Neuronal stem cell (in vitro differentiated cells): ENCODE results near the gene KRTAP4-4.
A peak's percentile ranks its signal among the peaks of the same experiment; 100 is the strongest.

Experiments used
- DNase-seq: peaks from one replicate; pipeline ENCODE4 v3.0.0-alpha.2; 2013; ENCODE audit warnings: low spot score
- H2AFZ ChIP-seq: one replicate; pipeline ENCODE4 v1.6.1; 2013; ENCODE audit warnings: mild to moderate bottlenecking, low read length, inconsistent platforms
- H2AK5ac ChIP-seq: 2 replicates; pipeline ENCODE4 v1.6.1; 2013; ENCODE audit warnings: low read depth, mild to moderate bottlenecking, inconsistent platforms, low read length, moderate library complexity, mixed read lengths
- H2BK120ac ChIP-seq: 2 replicates; pipeline ENCODE4 v1.6.1; 2013; ENCODE audit warnings: low read depth, mild to moderate bottlenecking, inconsistent platforms, low read length, moderate library complexity, mixed read lengths
- H2BK12ac ChIP-seq: one replicate; pipeline ENCODE4 v1.6.1; 2013; ENCODE audit warnings: low read length, inconsistent platforms
- H2BK15ac ChIP-seq: 2 replicates; pipeline ENCODE4 v1.6.1; 2013; ENCODE audit warnings: mild to moderate bottlenecking, low read length, inconsistent platforms, mixed read lengths
- H2BK5ac ChIP-seq: one replicate; pipeline ENCODE4 v1.6.1; 2013; ENCODE audit warnings: inconsistent platforms, mild to moderate bottlenecking, low read length, moderate library complexity
- H3K14ac ChIP-seq: one replicate; pipeline ENCODE4 v1.6.1; 2013; ENCODE audit warnings: low read length, inconsistent platforms
- H3K18ac ChIP-seq: 2 replicates; pipeline ENCODE4 v1.6.1; 2013; ENCODE audit warnings: low read length, inconsistent platforms
- H3K23ac ChIP-seq: 2 replicates; pipeline ENCODE4 v1.6.1; 2013; ENCODE audit warnings: low read depth, mild to moderate bottlenecking, mixed read lengths, low read length, inconsistent platforms; ENCODE audit not compliant: poor library complexity
- H3K27ac ChIP-seq: replicated peaks from 3 replicates; pipeline ENCODE4 v1.5.1; 2013; ENCODE audit warnings: low read length, inconsistent platforms
- H3K27me3 ChIP-seq, 3 experiments: 2 replicates each; pipeline ENCODE4 v1.6.1; 2013; ENCODE audit warnings: low read length in 3 of 3, mild to moderate bottlenecking in 2 of 3, inconsistent platforms in 1 of 3, low read depth in 1 of 3, mixed read lengths in 1 of 3, moderate library complexity in 1 of 3; ENCODE audit not compliant: control insufficient read depth in 3 of 3, insufficient read depth in 3 of 3
- H3K36me3 ChIP-seq, 2 donors: replicated peaks in 1 of 2; 2 replicates each; pipeline ENCODE4 v1.6.1; 2013; ENCODE audit warnings: low read length in 2 of 2; ENCODE audit not compliant: control insufficient read depth in 2 of 2, insufficient read depth in 2 of 2
- H3K4ac ChIP-seq: 2 replicates; pipeline ENCODE4 v1.6.1; 2013; ENCODE audit warnings: inconsistent platforms, mild to moderate bottlenecking, low read length, moderate library complexity
- H3K4me1 ChIP-seq, 2 donors: 1 replicate in 1 of 2; 2 replicates in 1 of 2; pipeline ENCODE4 v1.6.1; 2013; ENCODE audit warnings: low read length in 2 of 2, low read depth in 1 of 2; ENCODE audit not compliant: control insufficient read depth in 2 of 2, insufficient read depth in 1 of 2
- H3K4me2 ChIP-seq: one replicate; pipeline ENCODE4 v1.6.1; 2013; ENCODE audit warnings: mild to moderate bottlenecking, low read length, inconsistent platforms; ENCODE audit not compliant: insufficient read depth, poor library complexity, severe bottlenecking
- H3K4me3 ChIP-seq, 2 donors: 2 replicates each; pipeline ENCODE4 v1.5.1; 2013; ENCODE audit warnings: low read length in 2 of 2, mild to moderate bottlenecking in 2 of 2, inconsistent platforms in 1 of 2, moderate library complexity in 1 of 2
- H3K79me1 ChIP-seq: one replicate; pipeline ENCODE4 v1.6.1; 2013; ENCODE audit warnings: low read depth, mild to moderate bottlenecking, inconsistent platforms, low read length, moderate library complexity
- H3K9ac ChIP-seq: one replicate; pipeline ENCODE4 v1.6.1; 2013; ENCODE audit warnings: mild to moderate bottlenecking, low read depth, low read length, inconsistent platforms; ENCODE audit not compliant: poor library complexity
- H3K9me3 ChIP-seq, 2 donors: replicated peaks in 1 of 2; 2 replicates each; pipeline versions ENCODE3 to v1.6.1; 2013; ENCODE audit warnings: low read length in 2 of 2, mild to moderate bottlenecking in 2 of 2, inconsistent platforms in 1 of 2, low read depth in 1 of 2, mixed read lengths in 1 of 2, moderate library complexity in 1 of 2; ENCODE audit not compliant: control insufficient read depth in 2 of 2, insufficient read depth in 1 of 2
- H4K8ac ChIP-seq: one replicate; pipeline ENCODE4 v1.6.1; 2013; ENCODE audit warnings: low read depth, mild to moderate bottlenecking, inconsistent platforms, low read length, moderate library complexity
- H4K91ac ChIP-seq: one replicate; pipeline ENCODE4 v1.6.1; 2013; ENCODE audit warnings: low read length, low read depth, mild to moderate bottlenecking, inconsistent platforms; ENCODE audit not compliant: poor library complexity
- WGBS, 2 donors: extraction: QIAGEN DNeasy Blood & Tissue Kit; methylation state at CpG; one replicate each; pipeline ENCODE4 v1.1.7; 2013; ENCODE audit warnings: missing lambda C conversion rate in 2 of 2, mixed read lengths in 1 of 2; ENCODE audit not compliant: insufficient read length in 2 of 2, insufficient replicate concordance in 1 of 2; ENCODE audit errors: extremely low coverage in 2 of 2; 5-methylcytosine and 5-hydroxymethylcytosine counted together

The KRTAP4-4 gene

DNA sequence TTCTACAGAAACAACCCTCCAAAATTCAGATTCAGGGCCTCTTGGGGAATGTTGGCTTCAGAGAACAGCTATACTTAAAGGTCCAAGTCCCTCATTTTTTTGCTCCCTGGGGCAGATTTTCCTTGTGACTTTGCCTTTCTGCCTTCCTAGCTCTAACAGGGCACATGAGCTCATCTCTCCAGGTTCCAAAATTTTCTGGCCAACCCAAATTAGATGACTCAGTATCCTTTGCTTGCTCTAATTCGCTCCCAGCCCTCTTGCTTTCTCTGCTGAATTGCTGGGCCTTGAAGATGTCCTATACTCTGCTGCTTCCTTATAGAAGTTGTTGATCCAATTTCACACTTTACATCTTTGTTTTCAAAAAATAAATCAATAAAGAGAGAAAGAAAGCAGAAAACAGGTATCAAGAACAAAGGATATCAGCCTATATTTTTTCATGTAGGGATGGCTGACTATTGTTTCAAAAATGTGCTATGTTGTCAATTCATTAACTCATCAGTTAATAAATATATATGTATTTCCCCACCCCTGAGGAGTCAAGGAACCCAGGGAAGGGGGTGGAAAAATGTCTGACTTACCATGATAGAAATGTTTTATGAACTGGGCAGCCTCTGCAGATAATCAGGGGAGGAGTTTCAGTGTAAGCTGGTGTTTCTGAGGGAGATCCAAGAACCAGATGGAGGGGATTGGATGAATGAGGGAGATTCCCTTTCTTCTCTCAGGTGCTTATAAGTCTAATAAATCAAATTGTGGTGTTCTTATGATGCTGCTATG, 18.5 kb upstream of the KRTAP4-4 start:
- Histone ChIP-seq H2BK12ac (no peak overlapping the region), H3K4me1 (no peaks in the 10 kb centered on the region), H3K9ac (no peak overlapping the region), H3K4me2 (no peak overlapping the region), H2BK15ac (no peak overlapping the region), H4K8ac (no peak overlapping the region), H2AK5ac (no peak overlapping the region), H3K9me3 (no peaks in the 10 kb centered on the region), H3K18ac (no peak overlapping the region), H2BK120ac (no peak overlapping the region), H3K14ac (no peak overlapping the region), H3K4me3 (no peak overlapping the region), H2AFZ (no peak overlapping the region), H2BK5ac (no peak overlapping the region), H3K27me3 (peaks cover 0 to 10% (median 0%) of the 10 kb centered on the region in 3 experiments), H3K79me1 (no peaks in the 10 kb centered on the region), H3K23ac (no peak overlapping the region), H3K36me3 (no peaks in the 10 kb centered on the region), H3K4ac (no peak overlapping the region), H3K27ac (no peak overlapping the region), H4K91ac (no peak overlapping the region)
- no peak for DNase-seq
- WGBS, 2 donors: no CpG with 5 or more reads among the region's 1 CpG

DNA sequence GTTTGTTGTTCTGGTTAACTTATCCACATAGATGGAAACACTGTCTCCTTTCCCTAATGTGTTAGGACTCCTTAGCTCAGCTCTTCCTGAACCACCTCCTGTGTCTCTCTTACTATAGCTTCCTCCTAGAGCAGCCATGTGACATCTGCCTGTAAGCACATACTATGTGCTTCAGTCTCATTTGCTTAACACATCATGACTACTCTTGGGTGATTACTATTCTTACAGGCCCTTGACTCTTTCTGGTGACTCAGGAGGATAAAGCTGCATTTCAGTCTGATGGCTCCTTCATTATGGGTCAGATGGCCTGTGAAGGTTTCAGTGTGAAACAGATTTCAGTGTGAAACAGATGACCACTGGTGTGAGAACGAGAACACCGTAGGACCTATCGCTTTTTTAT, 17.8 kb upstream of the KRTAP4-4 start:
- no peak overlapping the region for H4K8ac ChIP-seq
- no peak overlapping the region for H2BK12ac ChIP-seq
- no CpG with 5 or more reads among the region's 3 CpGs for WGBS, 2 donors
- H3K27ac ChIP-seq: no peak overlapping the region
- no peak overlapping the region for H4K91ac ChIP-seq
- H3K36me3 ChIP-seq: no peaks in the 10 kb centered on the region
- no peaks in the 10 kb centered on the region for H3K9me3 ChIP-seq
- DNase-seq: no peak
- no peaks in the 10 kb centered on the region for H3K79me1 ChIP-seq
- no peak overlapping the region for H2BK15ac ChIP-seq
- H3K14ac ChIP-seq: no peak overlapping the region
- H2AFZ ChIP-seq: no peak overlapping the region
- no peaks in the 10 kb centered on the region for H3K4me1 ChIP-seq
- H2BK5ac ChIP-seq: no peak overlapping the region
- H3K4me3 ChIP-seq: no peak overlapping the region
- no peak overlapping the region for H2BK120ac ChIP-seq
- no peak overlapping the region for H3K9ac ChIP-seq
- H3K4ac ChIP-seq: no peak overlapping the region
- no peak overlapping the region for H2AK5ac ChIP-seq
- no peak overlapping the region for H3K18ac ChIP-seq
- H3K4me2 ChIP-seq: no peak overlapping the region
- H3K27me3 ChIP-seq: peaks cover 0 to 13% (median 0%) of the 10 kb centered on the region in 3 experiments
- H3K23ac ChIP-seq: no peak overlapping the region

DNA sequence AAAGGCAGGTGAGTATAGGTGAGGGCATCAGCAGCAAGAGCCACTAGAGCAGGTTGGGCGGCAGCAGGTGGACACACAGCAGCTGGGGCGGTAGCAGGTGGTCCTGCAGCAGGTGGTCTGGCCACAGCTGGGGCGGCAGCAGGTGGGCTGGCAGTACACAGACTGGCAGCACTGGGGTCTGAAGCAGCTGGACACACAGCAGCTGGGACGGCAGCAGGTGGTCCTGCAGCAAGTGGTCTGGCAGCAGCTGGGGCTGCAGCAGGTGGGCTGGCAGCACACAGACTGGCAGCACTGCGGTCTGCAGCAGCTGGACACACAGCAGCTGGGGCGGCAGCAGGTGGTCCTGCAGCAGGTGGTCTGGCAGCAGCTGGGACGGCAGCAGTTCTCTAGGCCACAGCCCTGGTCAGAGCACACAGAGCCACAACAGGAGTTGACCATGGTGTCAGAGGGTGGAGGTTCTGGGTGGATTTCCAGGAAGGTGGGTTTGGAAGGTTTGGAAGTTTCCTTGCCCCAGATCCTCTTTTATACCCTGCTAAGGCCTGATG, 17.3 kb upstream of the KRTAP4-4 start, which contains the start of gene KRTAP4-2:
TSS of gene KRTAP4-2 (minus strand) at position 495 of the 545 bp plus-strand sequence. CDS start at position 438, 57 bp downstream.
- no peaks in the 10 kb centered on the region for H3K79me1 ChIP-seq
- no peaks in the 10 kb centered on the region for H3K9me3 ChIP-seq
- peaks cover 0 to 13% (median 0%) of the 10 kb centered on the region in 3 experiments for H3K27me3 ChIP-seq
- no peak within 1 kb of the TSS for H3K4me2 ChIP-seq
- H3K18ac ChIP-seq: peak within 1 kb of the TSS; percentile 1
- no peak within 1 kb of the TSS for H2BK5ac ChIP-seq
- no peak within 1 kb of the TSS for H4K91ac ChIP-seq
- no peak within 1 kb of the TSS for H2AFZ ChIP-seq
- H3K36me3 ChIP-seq: no peaks in the 10 kb centered on the region
- H2BK120ac ChIP-seq: no peak within 1 kb of the TSS
- peak within 1 kb of the TSS; percentile 61 for H3K9ac ChIP-seq
- H4K8ac ChIP-seq: no peak within 1 kb of the TSS
- no peak within 1 kb of the TSS for H3K14ac ChIP-seq
- no peak within 1 kb of the TSS for H2AK5ac ChIP-seq
- H3K4me3 ChIP-seq: no peak within 1 kb of the TSS
- no peak within 1 kb of the TSS for H2BK12ac ChIP-seq
- no peak within 1 kb of the TSS for H3K27ac ChIP-seq
- no peak within 1 kb of the TSS for H2BK15ac ChIP-seq
- peak within 1 kb of the TSS; percentile 77 for H3K23ac ChIP-seq
- WGBS, 2 donors: no CpG with 5 or more reads among the region's 7 CpGs
- no peak within 1 kb of the TSS for H3K4ac ChIP-seq
- no peaks in the 10 kb centered on the region for H3K4me1 ChIP-seq
- no peak for DNase-seq

DNA sequence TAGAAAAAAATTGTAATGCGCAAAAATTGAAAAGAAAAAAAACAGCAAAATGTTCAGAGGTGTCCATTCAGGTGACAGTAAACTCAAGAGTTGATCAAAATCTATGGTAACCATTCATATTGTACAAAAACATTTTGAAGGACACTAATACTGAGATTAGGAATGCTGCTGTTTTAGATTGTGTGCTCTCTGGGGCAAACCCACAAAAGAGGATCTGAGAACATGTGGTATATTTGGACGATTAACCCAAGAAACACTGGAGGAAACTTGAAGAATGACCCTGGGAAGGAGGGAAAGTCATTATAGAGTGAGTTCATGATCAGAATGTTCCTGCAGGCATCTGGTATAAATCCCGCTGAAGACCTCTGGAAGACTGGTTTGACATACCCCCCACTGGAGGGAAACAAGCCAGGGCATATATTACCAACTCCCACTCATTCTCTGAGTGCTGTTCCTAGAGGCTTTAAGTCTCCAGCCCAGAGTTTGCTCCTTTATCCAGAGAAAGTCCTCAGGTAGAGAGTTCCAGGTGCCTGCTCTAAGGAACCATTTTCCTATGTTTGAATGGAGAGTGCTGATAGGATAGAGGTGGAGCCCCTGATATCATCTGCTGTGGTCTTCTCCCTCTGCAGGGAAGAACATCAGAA, 16.3 kb upstream of the KRTAP4-4 start:
- H4K8ac ChIP-seq: no peak overlapping the region
- H2BK5ac ChIP-seq: no peak overlapping the region
- H3K4me2 ChIP-seq: no peak overlapping the region
- H3K9ac ChIP-seq: no peak overlapping the region
- H2AK5ac ChIP-seq: no peak overlapping the region
- no peak overlapping the region for H3K23ac ChIP-seq
- no peak for DNase-seq
- no peaks in the 10 kb centered on the region for H3K9me3 ChIP-seq
- H3K79me1 ChIP-seq: no peaks in the 10 kb centered on the region
- no peak overlapping the region for H3K4ac ChIP-seq
- no CpG with 5 or more reads among the region's 3 CpGs for WGBS, 2 donors
- no peaks in the 10 kb centered on the region for H3K4me1 ChIP-seq
- no peak overlapping the region for H2BK120ac ChIP-seq
- no peak overlapping the region for H2BK12ac ChIP-seq
- peaks cover 0 to 13% (median 0%) of the 10 kb centered on the region in 3 experiments for H3K27me3 ChIP-seq
- H3K18ac ChIP-seq: no peak overlapping the region
- H4K91ac ChIP-seq: no peak overlapping the region
- H2BK15ac ChIP-seq: no peak overlapping the region
- no peak overlapping the region for H3K27ac ChIP-seq
- H2AFZ ChIP-seq: no peak overlapping the region
- no peak overlapping the region for H3K14ac ChIP-seq
- no peak overlapping the region for H3K4me3 ChIP-seq
- no peaks in the 10 kb centered on the region for H3K36me3 ChIP-seq
